Stimulated activated CD4-positive, alpha-beta T cell treated with anti-CD3 and anti-CD28 coated beads, Interleukin-12 subunit alpha, Interleukin-12 subunit beta, amount 100 ng/mL, for 24 hours (primary cell): Measurements from ENCODE around the gene PRIM1.
A peak's percentile ranks its signal among the peaks of the same experiment; 100 is the strongest.
"Not testable (repeated sequence)": the region's sequence is repeated elsewhere in the genome, so short reads cannot be mapped to it uniquely, and the experiment has no call there.

Experiments
- DNase-seq, 2 experiments: peaks; one replicate each; pipeline ENCODE4 v3.0.0-alpha.2; 2020; ENCODE audit warnings: low read depth in 2 of 2

PRIM1 gene

DNA sequence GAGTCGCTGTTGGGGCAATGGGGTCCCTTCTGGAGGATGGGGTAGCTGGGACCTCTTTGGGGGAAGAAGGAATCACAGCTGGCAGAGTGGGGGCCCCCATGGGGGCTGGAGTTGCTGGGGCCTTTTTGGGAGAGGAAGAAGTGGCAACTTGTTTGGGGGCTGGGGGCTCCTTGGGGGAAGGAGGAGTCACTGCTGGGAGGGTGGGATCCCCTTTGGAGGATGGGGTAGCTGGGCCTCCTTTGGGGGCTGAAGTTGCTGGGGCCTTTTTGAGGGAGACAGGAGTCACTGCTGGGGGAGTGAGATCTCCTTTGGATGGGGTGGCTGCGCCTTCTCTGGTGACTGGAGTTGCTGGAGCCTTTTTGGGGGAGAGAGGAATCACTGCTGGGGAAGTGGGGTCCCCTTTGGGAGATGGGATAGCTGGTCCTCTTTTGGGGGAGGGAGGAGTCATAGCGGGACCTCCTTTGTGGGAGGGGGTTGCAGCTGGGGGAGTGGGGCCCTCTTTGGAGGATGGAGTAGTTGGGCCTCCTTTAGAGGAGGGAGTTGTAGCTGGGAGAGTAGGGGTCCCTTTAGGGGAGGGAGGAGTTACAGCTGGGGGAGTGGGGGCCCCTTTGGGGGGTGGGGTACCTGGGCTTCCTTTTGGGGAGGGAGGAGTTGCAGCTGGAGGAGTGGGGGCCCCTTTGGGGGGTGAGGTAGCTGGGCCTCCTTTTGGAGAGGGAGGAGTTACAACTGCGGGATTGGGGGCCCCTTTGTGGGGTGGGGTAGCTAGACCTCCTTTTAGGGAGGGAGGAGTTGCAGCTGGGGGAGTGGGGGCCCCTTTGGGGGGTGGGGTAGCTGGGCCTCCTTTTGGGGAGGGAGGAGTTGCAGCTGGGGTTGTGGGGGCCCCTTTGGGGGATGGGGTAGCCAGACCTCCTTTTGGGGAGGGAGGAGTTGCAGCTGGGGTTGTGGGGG is 34.9 kb downstream of the PRIM1 start:
- DNase-seq = no peak

DNA sequence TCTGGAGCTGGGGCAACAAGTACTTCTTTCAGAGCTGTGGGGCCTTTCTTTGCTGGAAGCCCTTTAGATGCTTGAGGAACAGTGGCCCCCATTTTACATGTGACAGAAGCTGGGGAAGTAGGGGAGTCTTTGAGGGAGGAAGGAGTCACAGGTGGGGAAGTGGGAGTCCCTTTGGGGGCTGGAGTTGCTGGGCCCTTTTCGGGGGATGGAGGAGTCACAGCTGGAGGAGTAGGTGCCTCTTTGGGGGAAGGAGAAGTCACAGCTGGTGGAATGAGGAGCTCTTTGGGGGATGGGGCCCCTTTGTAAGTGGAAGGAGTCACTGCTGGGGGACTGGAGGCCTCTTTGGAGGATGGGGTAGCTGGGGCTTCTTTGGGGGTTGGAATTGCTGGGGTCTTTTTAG is 35.7 kb downstream of the PRIM1 start:
- DNase-seq = no peak

DNA sequence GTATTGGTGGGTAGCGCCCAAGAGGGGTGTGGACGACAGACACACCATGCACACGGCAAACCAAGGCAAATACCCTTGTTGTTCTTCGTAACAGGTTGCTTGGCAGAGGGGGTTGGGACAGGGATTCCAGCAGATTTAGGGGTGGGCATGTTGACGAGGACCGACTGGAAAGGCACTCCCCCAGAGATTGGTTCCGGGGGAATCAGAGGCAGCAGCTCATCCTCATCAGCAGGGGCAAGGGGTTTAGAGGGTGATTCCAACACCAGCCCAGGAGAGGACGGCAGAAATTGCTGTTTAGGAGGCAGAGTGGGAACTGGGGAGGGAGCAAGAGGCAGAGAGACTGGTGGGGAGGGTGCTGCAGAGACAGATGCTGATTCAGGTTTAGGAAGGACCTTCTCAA is 36.3 kb downstream of the PRIM1 start:
- DNase-seq = no peak

DNA sequence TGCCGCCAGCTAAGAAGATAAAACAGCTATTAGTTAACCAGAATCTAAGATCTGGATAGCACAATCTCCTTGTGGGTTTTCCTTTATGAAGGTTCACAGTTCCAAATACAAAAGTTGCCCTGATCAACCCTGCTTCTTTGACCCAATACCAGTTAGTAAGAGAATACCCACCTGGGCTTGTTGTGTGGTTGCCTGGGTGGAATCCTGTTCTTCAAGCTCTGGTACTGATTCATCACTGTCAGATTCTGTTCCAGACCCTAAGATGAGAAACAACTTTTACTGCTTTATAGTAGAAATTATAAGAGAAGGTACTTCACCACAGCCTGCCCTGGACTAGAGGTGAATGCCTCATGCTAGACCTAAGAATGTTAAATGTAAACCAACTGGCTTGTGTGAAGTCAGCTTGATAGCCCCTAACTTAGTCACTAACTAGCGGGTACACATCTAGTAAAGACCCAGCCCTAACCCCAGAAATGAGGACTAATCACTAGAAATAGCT is 37.6 kb downstream of the PRIM1 start:
- no peak for DNase-seq

DNA sequence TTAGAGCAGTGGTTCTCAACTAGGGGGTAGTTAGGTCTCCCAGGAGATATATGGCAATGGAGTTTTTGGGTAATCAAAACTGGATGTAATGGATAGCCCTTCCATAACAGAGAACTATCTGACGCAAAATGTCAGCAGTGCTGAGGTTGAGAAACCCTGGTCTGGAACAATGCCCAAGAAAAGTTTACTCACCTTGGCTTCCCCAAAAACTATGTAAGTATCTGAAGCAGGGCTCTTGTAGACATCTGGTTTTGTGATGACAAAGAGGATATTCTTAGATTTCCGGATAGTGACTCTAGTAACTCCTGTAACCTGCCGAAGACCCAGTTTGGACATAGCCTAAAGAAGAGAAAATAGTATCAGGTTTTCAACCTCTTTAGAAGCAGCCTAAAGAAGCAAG is 38.8 kb downstream of the PRIM1 start:
- no peak for DNase-seq

DNA sequence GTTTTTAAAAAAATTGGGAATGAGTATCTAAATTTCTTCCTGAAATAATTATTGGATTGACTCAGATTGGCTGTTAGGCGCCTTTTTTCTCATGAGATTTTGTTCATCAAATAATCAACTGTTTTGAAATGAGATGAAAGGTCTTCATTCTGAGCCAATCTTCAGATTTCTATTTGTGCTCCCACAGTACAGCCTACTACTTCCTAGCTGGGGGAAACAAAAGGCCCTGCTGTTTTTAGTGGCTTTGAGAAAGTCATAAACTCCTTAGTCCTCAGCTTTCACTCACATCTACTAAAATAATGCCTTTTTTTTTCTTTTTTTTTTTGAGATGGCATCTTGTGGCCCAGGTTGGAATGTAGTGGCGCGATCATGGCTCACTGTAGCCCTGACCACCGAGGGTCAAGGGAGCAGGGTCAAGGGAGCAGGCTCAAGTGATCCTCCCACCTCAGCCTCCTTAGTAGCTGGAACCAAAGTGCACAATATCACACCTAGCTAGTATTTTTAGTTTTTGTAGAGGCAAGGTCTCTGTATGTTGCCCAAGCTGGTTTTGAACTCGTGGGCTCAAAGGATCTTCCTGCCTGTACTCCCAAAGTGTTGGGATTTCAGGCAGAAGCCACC is 42.3 kb downstream of the PRIM1 start:
- no peak for DNase-seq

DNA sequence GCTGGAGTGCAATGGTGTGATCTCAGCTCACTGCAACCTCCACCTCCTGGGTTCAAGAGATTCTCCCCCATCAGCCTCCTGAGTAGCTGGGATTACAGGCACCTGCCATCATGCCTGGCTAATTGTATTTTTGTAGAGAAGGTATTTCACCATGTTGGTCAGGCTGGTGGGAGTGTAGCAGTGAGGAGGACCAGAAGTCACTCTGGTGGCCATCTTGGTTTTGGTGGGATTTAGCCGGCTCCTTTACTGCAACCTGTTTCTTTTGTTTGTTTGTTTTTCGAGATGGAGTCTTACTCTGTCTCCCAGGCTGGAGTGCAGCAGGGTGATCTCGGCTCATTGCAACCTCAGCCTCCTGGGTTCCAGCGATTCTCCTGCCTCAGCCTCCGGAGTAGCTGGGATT is 47.6 kb downstream of the PRIM1 start:
- DNase-seq = not testable (repeated sequence)

DNA sequence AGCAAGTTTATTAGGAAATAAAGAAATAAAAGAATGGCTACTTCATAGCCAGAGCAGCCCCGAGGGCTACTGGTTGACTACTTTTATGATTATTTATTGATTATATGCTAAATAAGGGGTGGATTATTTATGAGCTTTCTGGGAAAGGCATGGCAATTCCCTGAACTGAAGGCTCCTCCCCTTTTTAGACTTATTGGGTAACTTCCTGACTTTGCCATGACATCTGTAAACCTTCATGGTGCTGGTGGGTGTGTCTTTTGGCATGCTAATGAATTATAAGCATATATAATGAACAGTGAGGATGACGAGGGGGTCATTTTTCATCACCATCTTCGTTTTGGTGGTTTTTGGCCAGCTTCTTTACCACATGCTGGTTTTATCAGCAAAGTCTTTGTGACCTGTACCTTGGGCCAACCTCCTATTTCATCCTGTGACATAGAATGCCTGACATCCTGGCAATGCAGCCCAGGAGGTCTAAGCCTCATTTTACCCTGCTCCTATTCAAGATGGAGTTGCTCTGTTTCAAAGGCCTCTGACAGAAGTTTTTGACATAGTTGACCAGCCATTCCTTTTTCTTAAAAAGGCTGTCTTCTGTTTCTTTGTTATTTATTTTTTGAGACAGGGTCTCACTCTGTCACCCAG is 53.0 kb downstream of the PRIM1 start:
- DNase-seq = no peak

DNA sequence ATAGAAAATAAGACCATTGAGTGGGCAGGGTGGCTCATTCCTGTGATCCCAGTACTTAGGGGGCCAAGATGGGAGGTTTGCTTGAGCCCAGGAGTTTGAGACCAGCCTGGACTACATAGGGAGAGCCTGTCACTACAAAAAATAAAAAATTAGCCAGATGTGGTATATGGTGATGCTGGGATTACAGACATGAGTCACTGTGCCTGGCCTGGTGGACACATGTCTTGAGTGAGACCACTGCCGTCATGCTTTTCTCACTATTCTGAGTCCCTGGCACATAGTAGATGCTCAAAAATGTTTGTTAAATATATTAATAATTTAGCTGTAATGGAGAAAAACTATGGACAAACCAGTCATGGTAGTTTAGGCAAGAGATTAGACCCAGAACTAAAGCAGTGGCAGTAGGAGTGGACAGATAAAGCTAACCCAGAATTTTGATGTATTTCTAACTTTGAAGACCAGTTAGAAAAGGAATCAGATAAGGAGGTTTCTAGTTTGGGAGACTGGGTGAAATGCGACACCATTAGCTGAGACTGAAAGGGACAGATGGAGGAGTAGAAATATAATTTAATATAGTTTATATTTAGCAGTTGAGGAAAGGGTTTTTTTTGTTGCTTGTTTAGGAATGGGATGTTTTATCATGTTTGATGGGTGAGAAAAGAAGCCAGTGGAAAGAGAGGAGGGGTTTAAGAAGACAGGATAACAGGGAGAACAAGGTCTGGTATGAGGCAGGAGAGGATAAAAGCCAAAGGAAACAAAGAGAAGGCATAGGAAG is 56.6 kb downstream of the PRIM1 start:
- DNase-seq = no peak

DNA sequence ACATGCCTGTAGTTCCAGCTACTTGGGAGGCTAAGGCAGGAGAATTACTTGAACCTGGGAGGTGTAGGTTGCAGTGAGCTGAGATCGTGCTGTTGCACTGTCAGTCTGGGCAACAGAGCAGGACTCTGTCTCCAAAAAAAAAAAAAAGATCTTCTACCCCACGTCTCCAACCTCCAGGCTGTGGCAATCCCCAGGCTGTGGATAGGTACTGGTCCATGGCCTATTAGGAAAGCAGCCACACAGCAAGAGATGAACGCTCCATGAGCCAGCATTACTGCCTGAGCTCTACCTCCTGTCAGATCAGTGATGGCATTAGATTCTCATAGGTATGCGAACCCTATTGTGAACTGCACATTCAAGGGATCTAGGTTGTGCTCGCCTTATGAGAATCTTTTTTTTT is 58.0 kb downstream of the PRIM1 start:
- DNase-seq = no peak

DNA sequence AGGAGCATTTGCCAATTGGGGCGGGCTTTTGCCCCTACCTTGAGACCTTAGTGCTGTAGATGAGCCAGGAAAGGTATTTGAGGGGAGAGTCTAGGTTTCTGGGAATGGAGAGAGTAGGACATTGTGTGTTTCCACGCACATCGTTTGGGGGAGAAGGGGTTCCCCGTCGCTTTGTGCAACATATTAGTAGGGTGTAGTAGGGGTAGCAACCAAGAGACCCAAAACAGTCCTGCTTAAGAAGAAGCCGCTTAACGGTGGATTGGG is 63.3 kb downstream of the PRIM1 start:
- peak in 1 of 2 experiments; percentile 13 for DNase-seq

DNA sequence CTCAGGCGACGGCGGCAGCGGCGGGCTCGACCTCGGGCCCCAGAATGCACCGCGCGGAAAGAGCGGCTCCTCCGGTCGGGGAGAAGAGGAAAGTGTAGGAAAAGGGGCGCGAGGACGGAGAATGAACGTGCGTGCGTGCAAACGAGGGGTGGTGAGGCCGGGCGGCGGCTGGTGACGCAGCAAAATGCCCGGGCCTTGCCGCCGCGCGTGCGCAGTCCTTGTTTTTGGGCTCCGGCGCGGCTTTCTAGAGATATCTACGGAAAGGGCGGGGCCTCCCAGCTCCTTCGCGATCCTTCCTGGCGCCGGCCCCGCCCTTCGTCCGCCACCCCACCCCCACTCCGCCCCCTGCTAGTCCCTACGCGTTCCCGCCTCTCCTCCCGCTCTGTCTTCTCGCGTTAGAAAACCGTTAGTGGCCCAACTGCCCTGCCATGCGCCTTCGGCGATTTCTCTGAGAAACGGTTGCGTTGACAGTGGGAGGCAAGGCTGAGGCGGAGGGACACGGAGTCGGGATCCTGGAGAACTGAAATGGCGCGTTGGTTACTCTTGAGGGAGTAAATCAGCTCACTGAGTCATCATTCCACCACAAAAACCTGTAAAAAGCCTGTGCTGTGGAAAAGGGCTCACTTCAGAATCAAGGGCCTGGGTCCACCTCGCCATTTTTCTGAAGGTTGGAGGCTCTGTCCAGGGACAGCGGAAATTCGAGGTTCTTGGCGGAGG is 63.8 kb downstream of the PRIM1 start, which contains the start of gene PTGES3:
TSS of gene PTGES3 (minus strand) at position 156 of the 717 bp plus-strand sequence. CDS start 285 bp downstream, outside the sequence.
- peak; percentile 95 to 97 for DNase-seq

DNA sequence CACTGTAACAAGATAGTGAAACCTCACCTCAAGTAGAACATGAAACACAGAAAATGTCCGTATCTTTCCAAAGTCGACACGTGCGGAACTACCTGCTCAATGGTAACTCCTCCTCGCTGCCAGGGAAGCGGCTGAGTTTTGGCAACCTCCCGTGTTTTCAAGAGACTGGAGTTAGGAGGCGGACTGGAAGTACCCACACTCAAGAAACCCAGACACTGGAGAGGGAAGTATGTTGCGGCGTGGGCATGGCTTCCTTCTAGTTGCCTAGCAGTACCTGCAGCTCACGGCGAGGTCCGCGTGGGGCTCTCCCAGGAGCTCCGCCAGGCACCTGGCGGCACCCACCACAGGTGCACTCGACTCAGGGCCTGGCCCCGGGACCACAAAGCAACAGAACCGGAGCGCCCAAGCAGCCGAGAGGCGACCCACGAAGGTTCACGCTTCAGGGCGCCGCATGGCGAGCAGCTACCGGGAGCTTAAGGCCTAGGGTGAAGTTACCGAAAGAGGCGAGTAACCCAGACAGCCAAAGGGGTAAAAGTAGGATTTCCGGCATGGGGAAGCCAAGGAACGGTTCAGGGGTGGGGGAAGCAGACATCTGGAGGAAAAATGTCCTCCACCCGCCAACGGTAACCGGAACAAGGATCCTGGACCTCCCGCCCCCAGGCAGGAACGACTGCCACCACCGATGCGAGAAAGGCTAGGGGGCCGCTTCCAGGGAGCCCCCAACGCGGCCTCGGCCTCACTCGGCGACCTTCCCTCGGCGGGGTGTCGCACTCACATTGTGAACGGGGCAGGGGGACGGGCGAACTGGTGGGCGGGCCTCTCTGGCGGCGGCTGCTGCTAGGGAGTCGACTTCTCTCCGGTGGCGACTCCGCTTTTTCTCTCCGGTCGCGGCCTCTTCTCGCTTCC is 64.6 kb downstream of the PRIM1 start:
- peak; percentile 33 to 37 for DNase-seq

DNA sequence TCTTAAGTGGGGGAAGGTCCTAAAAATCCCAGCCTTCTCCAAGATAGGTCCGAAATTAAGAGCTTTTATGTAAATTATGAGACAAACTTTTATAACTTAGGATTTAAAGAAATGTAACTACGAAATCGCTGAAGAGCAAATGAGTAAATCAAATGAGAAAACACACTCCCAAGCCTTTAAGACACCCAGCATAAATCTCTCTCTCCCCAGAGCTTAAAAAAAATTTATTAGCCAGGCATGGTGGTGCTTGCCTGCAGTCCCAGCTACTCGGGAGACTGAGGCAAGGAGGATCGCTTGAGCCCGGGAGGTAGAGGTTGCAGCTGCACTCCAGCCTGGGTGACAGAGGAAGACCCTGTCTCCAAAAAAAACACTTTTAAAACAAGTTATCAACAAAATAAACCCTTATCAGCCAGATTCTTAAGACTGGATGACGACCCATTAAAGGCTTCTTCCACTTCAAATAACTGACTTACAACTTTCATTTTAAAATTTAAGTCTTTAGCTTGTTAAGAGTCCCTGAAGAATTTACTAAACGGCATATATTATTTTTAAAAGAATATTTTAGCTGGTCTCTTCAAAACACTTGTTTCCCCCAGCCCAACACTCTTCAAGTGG is 67.3 kb downstream of the PRIM1 start:
- no peak for DNase-seq

DNA sequence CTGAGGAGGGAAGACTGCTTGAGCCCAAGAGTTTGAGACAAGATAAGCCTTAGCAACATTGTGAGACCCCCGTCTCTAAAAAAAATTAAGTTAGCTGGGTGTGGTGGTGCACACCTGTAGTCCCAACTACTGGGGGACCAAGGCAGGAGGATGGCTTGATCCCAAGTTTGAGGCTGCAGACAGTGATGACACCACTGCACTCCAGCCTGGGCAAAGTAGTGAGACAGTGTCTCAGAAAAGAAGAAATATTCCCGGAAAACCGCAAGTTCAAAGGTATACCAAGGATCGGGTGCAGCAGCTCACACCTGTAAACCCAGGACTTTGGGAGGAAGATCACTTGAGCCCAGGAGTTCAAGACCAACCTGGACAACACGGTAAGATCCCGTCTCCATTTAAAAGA is 69.8 kb downstream of the PRIM1 start:
- DNase-seq = no peak
